SK-N-SH (cell line): Measurements from ENCODE around the gene PDZRN4.

Source experiments
- EP300 ChIP-seq, 2 experiments: IDR thresholded peaks; 2 replicates each; pipeline versions ENCODE4 v1.4.0 to v1.6.1; 2012; ENCODE audit warnings: borderline replicate concordance in 1 of 2, low read depth in 1 of 2, low read length in 1 of 2
- EZH2phosphoT487 ChIP-seq: fragments of 200-600 bp; sonication (generic); IDR thresholded peaks from 2 replicates; pipeline ENCODE4 v1.6.1; 2017; ENCODE audit warnings: low read depth, mixed run types, mild to moderate bottlenecking, antibody characterized with exemption, moderate library complexity, borderline replicate concordance
- FOXJ3 ChIP-seq: sonication (generic); formaldehyde crosslinking; IDR thresholded peaks from 2 replicates; pipeline ENCODE4 v1.5.1; 2020; ENCODE audit warnings: mild to moderate bottlenecking, missing genetic modification reagents
- NFIC ChIP-seq: IDR thresholded peaks from 2 replicates; pipeline ENCODE4 v1.4.0; 2012; ENCODE audit warnings: borderline replicate concordance
- POLR2AphosphoS5 ChIP-seq: IDR thresholded peaks from 2 replicates; pipeline ENCODE4 v1.6.1; 2012; ENCODE audit warnings: low read depth, low read length
- RCOR1 ChIP-seq: fragments of 150-350 bp; IDR thresholded peaks from 2 replicates; pipeline ENCODE4 v1.6.1; 2017; ENCODE audit warnings: antibody characterized with exemption, low read length
- SMC3 ChIP-seq: IDR thresholded peaks from 2 replicates; pipeline ENCODE4 v1.6.1; 2012; ENCODE audit warnings: low read depth, low read length, improper control_type of control experiment
- YY1 ChIP-seq: IDR thresholded peaks from 2 replicates; pipeline ENCODE4 v1.4.0; 2012; ENCODE audit warnings: low read depth, mild to moderate bottlenecking
- TF ChIP-seq, protein P1 (sequence below): fragments of 200-600 bp; sonication (generic); IDR thresholded peaks from 2 replicates; pipeline ENCODE4 v1.6.1; 2017; ENCODE audit warnings: antibody characterized with exemption, mild to moderate bottlenecking, moderate library complexity
- TF ChIP-seq, protein P2 (sequence below): IDR thresholded peaks from 2 replicates; pipeline ENCODE4 v1.4.0; 2012; ENCODE audit warnings: low read depth, borderline replicate concordance
- TF ChIP-seq, protein P3 (sequence below): IDR thresholded peaks from 2 replicates; pipeline ENCODE4 v1.6.1; 2012; ENCODE audit warnings: mild to moderate bottlenecking, low read depth, low read length, moderate library complexity

DNA sequence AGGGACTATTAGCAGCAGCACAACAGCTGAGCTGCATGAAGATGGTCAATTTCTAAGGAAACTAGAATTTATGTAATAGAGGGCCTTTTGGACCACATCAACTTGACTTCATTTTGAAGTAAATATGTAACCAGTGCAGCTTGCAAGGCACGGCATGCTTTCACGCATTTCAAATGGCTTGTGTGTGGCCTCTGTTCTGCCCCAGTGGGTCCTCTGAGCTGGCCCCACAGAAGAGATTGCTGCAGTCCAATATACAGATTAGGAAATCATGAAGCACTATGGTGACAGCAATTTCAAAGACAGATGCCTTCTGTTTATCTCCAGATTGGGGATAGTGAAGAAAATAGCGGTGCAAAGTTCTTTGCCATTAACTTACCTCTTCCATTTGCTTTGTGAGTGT is 101.4 kb downstream of the PDZRN4 start:
- no peak for TF ChIP-seq POLR2AphosphoS5
- TF ChIP-seq, protein P1, sequence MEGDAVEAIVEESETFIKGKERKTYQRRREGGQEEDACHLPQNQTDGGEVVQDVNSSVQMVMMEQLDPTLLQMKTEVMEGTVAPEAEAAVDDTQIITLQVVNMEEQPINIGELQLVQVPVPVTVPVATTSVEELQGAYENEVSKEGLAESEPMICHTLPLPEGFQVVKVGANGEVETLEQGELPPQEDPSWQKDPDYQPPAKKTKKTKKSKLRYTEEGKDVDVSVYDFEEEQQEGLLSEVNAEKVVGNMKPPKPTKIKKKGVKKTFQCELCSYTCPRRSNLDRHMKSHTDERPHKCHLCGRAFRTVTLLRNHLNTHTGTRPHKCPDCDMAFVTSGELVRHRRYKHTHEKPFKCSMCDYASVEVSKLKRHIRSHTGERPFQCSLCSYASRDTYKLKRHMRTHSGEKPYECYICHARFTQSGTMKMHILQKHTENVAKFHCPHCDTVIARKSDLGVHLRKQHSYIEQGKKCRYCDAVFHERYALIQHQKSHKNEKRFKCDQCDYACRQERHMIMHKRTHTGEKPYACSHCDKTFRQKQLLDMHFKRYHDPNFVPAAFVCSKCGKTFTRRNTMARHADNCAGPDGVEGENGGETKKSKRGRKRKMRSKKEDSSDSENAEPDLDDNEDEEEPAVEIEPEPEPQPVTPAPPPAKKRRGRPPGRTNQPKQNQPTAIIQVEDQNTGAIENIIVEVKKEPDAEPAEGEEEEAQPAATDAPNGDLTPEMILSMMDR: no peak
- TF ChIP-seq FOXJ3 (CRISPR knock-in tag): no peak
- TF ChIP-seq SMC3: no peak
- TF ChIP-seq, protein P2, sequence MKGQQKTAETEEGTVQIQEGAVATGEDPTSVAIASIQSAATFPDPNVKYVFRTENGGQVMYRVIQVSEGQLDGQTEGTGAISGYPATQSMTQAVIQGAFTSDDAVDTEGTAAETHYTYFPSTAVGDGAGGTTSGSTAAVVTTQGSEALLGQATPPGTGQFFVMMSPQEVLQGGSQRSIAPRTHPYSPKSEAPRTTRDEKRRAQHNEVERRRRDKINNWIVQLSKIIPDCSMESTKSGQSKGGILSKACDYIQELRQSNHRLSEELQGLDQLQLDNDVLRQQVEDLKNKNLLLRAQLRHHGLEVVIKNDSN: no peak
- no peak for TF ChIP-seq RCOR1
- no peak for TF ChIP-seq NFIC
- TF ChIP-seq, protein P3, sequence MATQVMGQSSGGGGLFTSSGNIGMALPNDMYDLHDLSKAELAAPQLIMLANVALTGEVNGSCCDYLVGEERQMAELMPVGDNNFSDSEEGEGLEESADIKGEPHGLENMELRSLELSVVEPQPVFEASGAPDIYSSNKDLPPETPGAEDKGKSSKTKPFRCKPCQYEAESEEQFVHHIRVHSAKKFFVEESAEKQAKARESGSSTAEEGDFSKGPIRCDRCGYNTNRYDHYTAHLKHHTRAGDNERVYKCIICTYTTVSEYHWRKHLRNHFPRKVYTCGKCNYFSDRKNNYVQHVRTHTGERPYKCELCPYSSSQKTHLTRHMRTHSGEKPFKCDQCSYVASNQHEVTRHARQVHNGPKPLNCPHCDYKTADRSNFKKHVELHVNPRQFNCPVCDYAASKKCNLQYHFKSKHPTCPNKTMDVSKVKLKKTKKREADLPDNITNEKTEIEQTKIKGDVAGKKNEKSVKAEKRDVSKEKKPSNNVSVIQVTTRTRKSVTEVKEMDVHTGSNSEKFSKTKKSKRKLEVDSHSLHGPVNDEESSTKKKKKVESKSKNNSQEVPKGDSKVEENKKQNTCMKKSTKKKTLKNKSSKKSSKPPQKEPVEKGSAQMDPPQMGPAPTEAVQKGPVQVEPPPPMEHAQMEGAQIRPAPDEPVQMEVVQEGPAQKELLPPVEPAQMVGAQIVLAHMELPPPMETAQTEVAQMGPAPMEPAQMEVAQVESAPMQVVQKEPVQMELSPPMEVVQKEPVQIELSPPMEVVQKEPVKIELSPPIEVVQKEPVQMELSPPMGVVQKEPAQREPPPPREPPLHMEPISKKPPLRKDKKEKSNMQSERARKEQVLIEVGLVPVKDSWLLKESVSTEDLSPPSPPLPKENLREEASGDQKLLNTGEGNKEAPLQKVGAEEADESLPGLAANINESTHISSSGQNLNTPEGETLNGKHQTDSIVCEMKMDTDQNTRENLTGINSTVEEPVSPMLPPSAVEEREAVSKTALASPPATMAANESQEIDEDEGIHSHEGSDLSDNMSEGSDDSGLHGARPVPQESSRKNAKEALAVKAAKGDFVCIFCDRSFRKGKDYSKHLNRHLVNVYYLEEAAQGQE: no peak
- no peak for TF ChIP-seq EZH2phosphoT487
- no peak for TF ChIP-seq YY1
- no peak for TF ChIP-seq EP300 (IDR thresholded peaks at IDR 0.05; ENCODE audit: borderline replicate concordance in 1 of 2, low read depth in 1 of 2, low read length in 1 of 2)
